HG02678 (cell line): ENCODE results near the gene THAP6.
"Not testable (repeated sequence)": the region's sequence is repeated elsewhere in the genome, so short reads cannot be mapped to it uniquely, and the experiment has no call there.

ENCODE experiments used
- ATAC-seq: cut with Tn5 transposase; IDR thresholded peaks from one replicate; pipeline ENCODE4 v1.9.1; 2021; ENCODE audit warnings: mild to moderate bottlenecking, moderate library complexity; ENCODE audit not compliant: unreplicated experiment

Gene THAP6

GRCh38 chr4:75525086-75525485, 10.8 kb downstream of the THAP6 start:
- ATAC-seq = no peak

- ATAC-seq = no peak
Observed at GRCh38 chr4:75525910-75526309, 11.6 kb downstream of the THAP6 start.

- ATAC-seq = no peak
Observed at GRCh38 chr4:75527482-75527881, 13.2 kb downstream of the THAP6 start.

- no peak for ATAC-seq
Observed at GRCh38 chr4:75530556-75531322, 16.5 kb downstream of the THAP6 start.

- not testable (repeated sequence) for ATAC-seq
Observed at GRCh38 chr4:75531536-75532143, 17.4 kb downstream of the THAP6 start.

- ATAC-seq = not testable (repeated sequence)
Observed at GRCh38 chr4:75533339-75533887, 19.1 kb downstream of the THAP6 start.

GRCh38 chr4:75533926-75534325, 19.7 kb downstream of the THAP6 start:
- not testable (repeated sequence) for ATAC-seq

GRCh38 chr4:75537308-75537707, 23.0 kb downstream of the THAP6 start:
- not testable (repeated sequence) for ATAC-seq

GRCh38 chr4:75542824-75543223, 28.6 kb downstream of the THAP6 start:
- ATAC-seq = no peak

GRCh38 chr4:75544220-75544619, 29.9 kb downstream of the THAP6 start:
- not testable (repeated sequence) for ATAC-seq

GRCh38 chr4:75544870-75545269, 30.6 kb downstream of the THAP6 start:
- no peak for ATAC-seq

GRCh38 chr4:75545526-75545925, 31.3 kb downstream of the THAP6 start:
- no peak for ATAC-seq

- no peak for ATAC-seq
Observed at GRCh38 chr4:75547647-75548387, 33.5 kb downstream of the THAP6 start.

GRCh38 chr4:75549019-75549418, 34.7 kb downstream of the THAP6 start:
- no peak for ATAC-seq

GRCh38 chr4:75552452-75552851, 38.2 kb downstream of the THAP6 start:
- no peak for ATAC-seq

GRCh38 chr4:75555294-75556164, 41.3 kb downstream of the THAP6 start, which contains the start of gene ODAPH:
TSS of gene ODAPH (plus strand) at chr4:75556066. CDS start at chr4:75556083, 17 bp downstream.
- no peak for ATAC-seq

GRCh38 chr4:75557696-75558095, 43.4 kb downstream of the THAP6 start:
- no peak for ATAC-seq

GRCh38 chr4:75561789-75562188, 47.5 kb downstream of the THAP6 start:
- no peak for ATAC-seq

- no peak for ATAC-seq
Observed at GRCh38 chr4:75564023-75564422, 49.8 kb downstream of the THAP6 start.

GRCh38 chr4:75565481-75565880, 51.2 kb downstream of the THAP6 start:
- ATAC-seq = no peak
